Keratinocyte (primary cell): ENCODE measurements around the gene CLTB. TPM values are rescaled to one million over a fixed set of nuclear protein-coding genes. Genes with fewer than 3 reads are reported as not detected.
A peak's percentile ranks its signal among the peaks of the same experiment; 100 is the strongest.

Source experiments
- DNase-seq: peaks from one replicate; pipeline ENCODE4 v3.0.0-alpha.2; 2011; ENCODE audit warnings: low read depth, missing footprints, low spot score
- FAIRE-seq: peaks from 2 replicates; lab custom pipeline; 2011; peaks lifted over from hg19 to GRCh38; lab: Jason Lieb, UNC
- H2AFZ ChIP-seq: 2 replicates; pipeline ENCODE4 v1.6.0; 2012; ENCODE audit warnings: low read length, control low read depth, inconsistent platforms; ENCODE audit not compliant: control insufficient read depth
- H3K27ac ChIP-seq: 2 replicates; pipeline ENCODE4 v1.5.1; 2011; ENCODE audit warnings: low read length; ENCODE audit not compliant: control insufficient read depth, insufficient read depth
- H3K27me3 ChIP-seq: 3 replicates; pipeline ENCODE4 v1.6.0; 2011; ENCODE audit warnings: low read length; ENCODE audit not compliant: control insufficient read depth, insufficient read depth; ENCODE audit errors: extremely low read depth
- H3K36me3 ChIP-seq, 2 experiments: 2 replicates in 1 of 2; 3 replicates in 1 of 2; pipeline ENCODE4 v1.5.1; 2011; ENCODE audit warnings: low read length in 2 of 2, mild to moderate bottlenecking in 1 of 2; ENCODE audit not compliant: control insufficient read depth in 2 of 2, insufficient read depth in 2 of 2; ENCODE audit errors: extremely low read depth in 1 of 2
- H3K4me1 ChIP-seq: 3 replicates; pipeline ENCODE4 v1.5.1; 2011; ENCODE audit warnings: low read length; ENCODE audit not compliant: control insufficient read depth, insufficient read depth; ENCODE audit errors: extremely low read depth
- H3K4me2 ChIP-seq: 3 replicates; pipeline ENCODE4 v1.6.0; 2011; ENCODE audit warnings: low read depth, low read length; ENCODE audit not compliant: control insufficient read depth, insufficient read depth; ENCODE audit errors: extremely low read depth
- H3K4me3 ChIP-seq, 3 experiments: fragments of 200-600 bp in 1 of 3; sonication (generic) in 1 of 3; 2 replicates in 2 of 3; 3 replicates in 1 of 3; pipeline ENCODE4 v1.5.1; 2011 to 2016; ENCODE audit warnings: low read length in 3 of 3, mild to moderate bottlenecking in 3 of 3, control low read depth in 2 of 3, inconsistent platforms in 1 of 3, low read depth in 1 of 3, mixed read lengths in 1 of 3, mixed run types in 1 of 3, moderate library complexity in 1 of 3; ENCODE audit not compliant: control insufficient read depth in 2 of 3, insufficient read depth in 2 of 3; ENCODE audit errors: extremely low read depth in 1 of 3
- H3K79me2 ChIP-seq: 2 replicates; pipeline ENCODE4 v1.6.0; 2012; ENCODE audit warnings: low read length; ENCODE audit not compliant: control insufficient read depth, insufficient read depth
- H3K9ac ChIP-seq: 3 replicates; pipeline ENCODE4 v1.6.0; 2011; ENCODE audit warnings: low read length; ENCODE audit not compliant: control insufficient read depth, insufficient read depth; ENCODE audit errors: extremely low read depth
- H3K9me1 ChIP-seq: 3 replicates; pipeline ENCODE4 v1.6.0; 2011; ENCODE audit warnings: low read length; ENCODE audit not compliant: control insufficient read depth, insufficient read depth; ENCODE audit errors: extremely low read depth
- H3K9me3 ChIP-seq: 2 replicates; pipeline ENCODE4 v1.5.1; 2012; ENCODE audit warnings: low read depth, low read length; ENCODE audit not compliant: control insufficient read depth
- H4K20me1 ChIP-seq: 3 replicates; pipeline ENCODE4 v1.6.0; 2011; ENCODE audit warnings: low read length; ENCODE audit not compliant: control insufficient read depth, insufficient read depth; ENCODE audit errors: extremely low read depth
- EZH2 ChIP-seq: IDR thresholded peaks from one replicate; pipeline ENCODE4 v1.6.1; 2012; ENCODE audit warnings: inconsistent platforms, mild to moderate bottlenecking, low read length, moderate library complexity
- dilution Hi-C: fragments of 300-500 bp; cut with MboI; formaldehyde crosslinking; loops from one replicate; pipeline ENCODE4 v1.7.0; 2020; ENCODE audit warnings: low sequenced_read_pairs; ENCODE audit not compliant: extremely low pct_ligation_motif_present
- polyA plus RNA-seq, 5 experiments: library from polyadenylated mRNA; depleted of rRNA in 3 of 5; stranded (reverse) in 3 of 5; stranded (forward) in 1 of 5; unstranded in 1 of 5; fragments of >200 nt; gene quantifications; 1 replicate in 1 of 5; 2 replicates in 3 of 5; 3 replicates in 1 of 5; pipeline versions ENCODE4 v1.2.1 to v1.2.3, GENCODE V29; 2011 to 2012; ENCODE audit warnings: missing spikeins in 2 of 5, low read depth in 1 of 5, low replicate concordance in 1 of 5
- TF ChIP-seq, protein P1 (sequence below), 3 experiments: IDR thresholded peaks in 1 of 3; conservative IDR thresholded peaks in 1 of 3; optimal IDR thresholded peaks in 1 of 3; 2 replicates in 2 of 3; 3 replicates in 1 of 3; pipeline versions ENCODE3 to v1.5.1; 2011; ENCODE audit warnings: low read length in 3 of 3, mild to moderate bottlenecking in 3 of 3, moderate library complexity in 2 of 3, control low read depth in 1 of 3, inconsistent platforms in 1 of 3; ENCODE audit not compliant: insufficient read depth in 2 of 3; ENCODE audit errors: extremely low read depth in 1 of 3

Gene CLTB
- polyA plus RNA-seq, 1 donor (not counting 4 experiments of a cell fraction or from before 2014, with no cell fraction given), result 326 TPM

DNA sequence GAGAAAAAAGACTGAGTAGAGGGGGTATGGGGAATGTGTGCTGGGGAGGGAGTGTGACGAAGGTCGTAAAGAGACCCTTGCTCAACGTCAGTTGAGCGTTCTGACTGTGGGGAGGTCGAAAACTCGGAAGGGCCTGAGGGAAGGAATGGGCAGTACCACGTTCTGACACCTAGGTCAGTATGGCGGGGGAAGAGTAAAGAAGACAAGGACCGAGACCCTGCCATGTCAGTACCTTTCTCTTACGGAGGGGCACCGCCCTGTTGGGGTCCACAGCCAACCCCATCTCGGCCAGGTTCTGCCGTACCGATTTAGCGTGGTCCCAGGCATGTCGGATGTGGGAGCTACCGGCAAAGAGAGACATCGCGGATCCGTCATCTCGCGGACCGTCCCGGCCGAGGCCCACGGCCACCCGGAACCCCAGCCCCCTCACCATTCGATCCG, 28.3 kb downstream of the CLTB start:
- peaks cover 6% of the 10 kb centered on the region for H4K20me1 ChIP-seq
- peaks cover 18% of the 10 kb centered on the region for H3K4me1 ChIP-seq
- H3K79me2 ChIP-seq, result peaks cover 38% of the 10 kb centered on the region
- H3K9me1 ChIP-seq, result no peaks in the 10 kb centered on the region
- FAIRE-seq, result no peak
- no peak for DNase-seq
- H3K4me3 ChIP-seq, result peak overlapping the region; percentile 88 to 91 (median 90)
- no peaks in the 10 kb centered on the region for H3K27me3 ChIP-seq
- TF ChIP-seq, protein P1, sequence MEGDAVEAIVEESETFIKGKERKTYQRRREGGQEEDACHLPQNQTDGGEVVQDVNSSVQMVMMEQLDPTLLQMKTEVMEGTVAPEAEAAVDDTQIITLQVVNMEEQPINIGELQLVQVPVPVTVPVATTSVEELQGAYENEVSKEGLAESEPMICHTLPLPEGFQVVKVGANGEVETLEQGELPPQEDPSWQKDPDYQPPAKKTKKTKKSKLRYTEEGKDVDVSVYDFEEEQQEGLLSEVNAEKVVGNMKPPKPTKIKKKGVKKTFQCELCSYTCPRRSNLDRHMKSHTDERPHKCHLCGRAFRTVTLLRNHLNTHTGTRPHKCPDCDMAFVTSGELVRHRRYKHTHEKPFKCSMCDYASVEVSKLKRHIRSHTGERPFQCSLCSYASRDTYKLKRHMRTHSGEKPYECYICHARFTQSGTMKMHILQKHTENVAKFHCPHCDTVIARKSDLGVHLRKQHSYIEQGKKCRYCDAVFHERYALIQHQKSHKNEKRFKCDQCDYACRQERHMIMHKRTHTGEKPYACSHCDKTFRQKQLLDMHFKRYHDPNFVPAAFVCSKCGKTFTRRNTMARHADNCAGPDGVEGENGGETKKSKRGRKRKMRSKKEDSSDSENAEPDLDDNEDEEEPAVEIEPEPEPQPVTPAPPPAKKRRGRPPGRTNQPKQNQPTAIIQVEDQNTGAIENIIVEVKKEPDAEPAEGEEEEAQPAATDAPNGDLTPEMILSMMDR (optimal IDR thresholded peaks at IDR 0.05 in 1 of 3, IDR thresholded peaks at IDR 0.05 in 1 of 3, conservative IDR thresholded peaks at IDR 0.05 in 1 of 3; ENCODE audit: extremely low read depth in 1 of 3, insufficient read depth in 2 of 3, low read length in 3 of 3), result no peak
- no peak for TF ChIP-seq EZH2
- H3K36me3 ChIP-seq, result peaks cover 49 to 67% of the 10 kb centered on the region in 2 experiments
- H2AFZ ChIP-seq, result peak overlapping the region; percentile 17
- dilution Hi-C loops, result no loop called here
- peak overlapping the region; percentile 92 for H3K9ac ChIP-seq
- H3K4me2 ChIP-seq, result peak overlapping the region; percentile 93
- H3K27ac ChIP-seq, result peak overlapping the region; percentile 93
- H3K9me3 ChIP-seq, result no peaks in the 10 kb centered on the region

DNA sequence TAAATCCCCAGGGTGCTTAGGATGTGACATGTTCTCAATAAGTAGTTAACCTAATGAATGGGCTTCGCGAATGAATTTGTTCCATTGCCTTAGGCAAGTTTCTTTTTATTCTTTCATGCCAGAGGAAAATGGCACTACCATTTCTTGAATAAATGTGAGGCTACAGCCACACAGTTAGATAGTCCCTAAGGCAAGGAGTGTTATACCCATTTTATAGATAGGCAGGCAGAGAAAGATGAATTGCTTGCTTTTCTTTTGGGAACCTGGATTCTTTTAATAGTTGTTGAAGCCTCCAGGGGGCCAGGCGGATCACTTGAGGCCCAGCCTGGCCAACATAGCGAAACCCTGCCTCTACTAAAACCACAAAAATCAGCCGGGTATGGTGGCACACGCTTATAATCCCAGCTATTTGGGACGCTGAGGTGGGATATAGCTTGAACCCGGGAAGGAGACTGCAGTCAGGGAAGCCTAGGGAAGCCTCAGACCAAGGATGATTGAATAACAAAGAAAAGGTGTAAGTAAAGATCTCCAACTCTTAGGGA, 28.9 kb downstream of the CLTB start:
- Histone ChIP-seq H3K27me3 (no peaks in the 10 kb centered on the region), H3K27ac (peak overlapping the region; percentile 93), H3K79me2 (peaks cover 38% of the 10 kb centered on the region), H4K20me1 (peaks cover 6% of the 10 kb centered on the region), H3K36me3 (peaks cover 48 to 66% of the 10 kb centered on the region in 2 experiments), H3K9ac (peak overlapping the region; percentile 92), H3K9me3 (no peaks in the 10 kb centered on the region), H3K9me1 (no peaks in the 10 kb centered on the region), H3K4me3 (peak overlapping the region; percentile 88 to 91 (median 90)), H3K4me1 (peaks cover 18% of the 10 kb centered on the region), H2AFZ (no peak overlapping the region), H3K4me2 (peak overlapping the region; percentile 93)
- no peak for TF ChIP-seq EZH2
- TF ChIP-seq, protein P1 (optimal IDR thresholded peaks at IDR 0.05 in 1 of 3, IDR thresholded peaks at IDR 0.05 in 1 of 3, conservative IDR thresholded peaks at IDR 0.05 in 1 of 3; ENCODE audit: extremely low read depth in 1 of 3, insufficient read depth in 2 of 3, low read length in 3 of 3), result no peak
- dilution Hi-C loops, result no loop called here
- no peak for FAIRE-seq
- DNase-seq, result no peak
